K562 (cell line): ENCODE results near the gene PCBD1. TPM values are rescaled to one million over a fixed set of nuclear protein-coding genes. Genes with fewer than 3 reads are reported as not detected.

Experiments used
- ATAC-seq: fragments of 200-7000 bp; cut with Tn5 transposase; 3 replicates; pipeline ENCODE4 v1.9.1; 2020; ENCODE audit warnings: moderate library complexity
- BruUV-seq: library from RNA; stranded (reverse); fragments of 400-500 nt; replicated peaks from 2 replicates; lab custom pipeline; 2021; lab: Mats Ljungman, UMichigan
- CTCF ChIA-PET: fragments of 300-600 bp; formaldehyde crosslinking; extraction: SDS; loops from one replicate; lab custom pipeline; 2021; ENCODE audit warnings: low intra/inter-chr PET ratio; lab: Yijun Ruan, JAX
- POLR2A ChIA-PET: fragments of 300-600, 350-650 bp; sonication (Branson Sonifier 250); formaldehyde crosslinking; extraction: SDS; loops from one replicate; lab custom pipeline; 2021; ENCODE audit warnings: antibody characterized with exemption, inconsistent platforms; lab: Yijun Ruan, JAX
- DNase-seq, 4 experiments: peaks; one replicate each; pipeline versions ENCODE4 v3.0.0 to v3.0.0-alpha.2; 2011 to 2018; ENCODE audit warnings: low spot score in 3 of 4, mixed read lengths in 3 of 4; ENCODE audit errors: extremely low read depth in 1 of 4
- FAIRE-seq: peaks from 2 replicates; lab custom pipeline; 2011; peaks lifted over from hg19 to GRCh38; lab: Jason Lieb, UNC
- H2AFZ ChIP-seq: 2 replicates; pipeline ENCODE4 v1.6.0; 2011; ENCODE audit warnings: low read depth, low read length, control low read depth, inconsistent platforms
- H3K27ac ChIP-seq: fragments of 200-600 bp; 3 replicates; pipeline ENCODE4 v1.8.0; 2011; ENCODE audit warnings: low read depth, mild to moderate bottlenecking, control low read depth, inconsistent platforms, low read length, moderate library complexity, mixed read lengths; ENCODE audit errors: extremely low read depth
- H3K27me3 ChIP-seq, 2 experiments: fragments of 300-600 bp in 1 of 2; 2 replicates in 1 of 2; 3 replicates in 1 of 2; pipeline versions ENCODE4 v1.6.0 to v1.8.0; 2011; ENCODE audit warnings: inconsistent platforms in 2 of 2, low read length in 2 of 2, mild to moderate bottlenecking in 1 of 2, mixed read lengths in 1 of 2, moderate library complexity in 1 of 2; ENCODE audit not compliant: control insufficient read depth in 2 of 2, insufficient read depth in 2 of 2
- H3K36me3 ChIP-seq: fragments of 300-600 bp; 3 replicates; pipeline ENCODE4 v1.8.0; 2011; ENCODE audit warnings: mild to moderate bottlenecking, low read length, inconsistent platforms; ENCODE audit not compliant: control insufficient read depth, insufficient read depth
- H3K4me1 ChIP-seq, 2 experiments: fragments of 200-600 bp in 1 of 2; replicated peaks in 1 of 2; 2 replicates in 1 of 2; 3 replicates in 1 of 2; pipeline versions ENCODE4 v1.5.1 to v1.8.0; 2011; ENCODE audit warnings: inconsistent platforms in 2 of 2, low read length in 2 of 2, mild to moderate bottlenecking in 1 of 2, mixed read lengths in 1 of 2, moderate library complexity in 1 of 2; ENCODE audit not compliant: control insufficient read depth in 2 of 2, insufficient read depth in 2 of 2
- H3K4me2 ChIP-seq: 2 replicates; pipeline ENCODE4 v1.6.1; 2011; ENCODE audit warnings: low read length, control low read depth, inconsistent platforms, mixed read lengths; ENCODE audit not compliant: insufficient read depth
- H3K4me3 ChIP-seq: fragments of 200-600 bp; sonication (generic), shearing (Covaris generic); 2 replicates; pipeline ENCODE4 v1.5.1; 2016; ENCODE audit warnings: control low read depth, inconsistent platforms
- H3K79me2 ChIP-seq: fragments of 200-600 bp; 3 replicates; pipeline ENCODE4 v1.8.0; 2011; ENCODE audit warnings: low read length, inconsistent platforms; ENCODE audit not compliant: control insufficient read depth, insufficient read depth
- H3K9ac ChIP-seq, 2 experiments: 2 replicates each; pipeline versions ENCODE4 v1.6.0 to v1.6.1; 2011; ENCODE audit warnings: low read depth in 2 of 2, low read length in 2 of 2, control low read depth in 1 of 2, inconsistent platforms in 1 of 2, mild to moderate bottlenecking in 1 of 2, mixed read lengths in 1 of 2; ENCODE audit not compliant: insufficient read depth in 1 of 2
- H3K9me1 ChIP-seq: one replicate; pipeline ENCODE4 v1.6.0; 2011; ENCODE audit warnings: inconsistent platforms, mild to moderate bottlenecking, low read length, moderate library complexity; ENCODE audit not compliant: control insufficient read depth, insufficient read depth
- H3K9me3 ChIP-seq: replicated peaks from 2 replicates; pipeline ENCODE4 v1.5.1; 2011; ENCODE audit warnings: low read depth, low read length, inconsistent platforms; ENCODE audit not compliant: control insufficient read depth, insufficient read depth
- H4K20me1 ChIP-seq: replicated peaks from 2 replicates; pipeline ENCODE4 v1.6.1; 2011; ENCODE audit warnings: low read length, inconsistent platforms, mixed read lengths; ENCODE audit not compliant: control insufficient read depth, insufficient read depth
- ARID1B ChIP-seq: fragments of 450-650 bp; IDR thresholded peaks from 2 replicates; pipeline ENCODE4 v1.6.1; 2016; ENCODE audit warnings: antibody characterized with exemption, mild to moderate bottlenecking, inconsistent platforms
- CBFA2T3 ChIP-seq: fragments of 450-650 bp; IDR thresholded peaks from 2 replicates; pipeline ENCODE4 v1.6.1; 2017
- NR2F6 ChIP-seq: fragments of 450-650 bp; formaldehyde crosslinking; IDR thresholded peaks from 2 replicates; pipeline ENCODE4 v1.4.0; 2020; ENCODE audit warnings: mild to moderate bottlenecking
- SMARCA4 ChIP-seq: fragments of 450-650 bp; IDR thresholded peaks from 2 replicates; pipeline ENCODE4 v1.6.1; 2016
- TAL1 ChIP-seq: fragments of 450-650 bp; IDR thresholded peaks from 2 replicates; pipeline ENCODE4 v1.6.1; 2016; ENCODE audit warnings: mild to moderate bottlenecking
- TEAD4 ChIP-seq, 2 experiments: sonication (generic) in 1 of 2; formaldehyde crosslinking in 1 of 2; IDR thresholded peaks; 2 replicates each; pipeline versions ENCODE4 v1.6.1 to v1.8.0; 2012 to 2022; ENCODE audit warnings: borderline replicate concordance in 1 of 2, inconsistent platforms in 1 of 2, low read length in 1 of 2, mild to moderate bottlenecking in 1 of 2, missing genetic modification reagents in 1 of 2
- ZFX ChIP-seq: sonication (generic); formaldehyde crosslinking; IDR thresholded peaks from 2 replicates; pipeline ENCODE4 v1.8.0; 2022; ENCODE audit warnings: mild to moderate bottlenecking, missing genetic modification reagents, moderate library complexity
- ZNF274 ChIP-seq: IDR thresholded peaks from 2 replicates; pipeline ENCODE4 v1.6.1; 2011; ENCODE audit warnings: low read depth, mild to moderate bottlenecking, low read length, moderate library complexity, borderline replicate concordance
- ZNF583 ChIP-seq: fragments of 250-450 bp; sonication (Bioruptor Pico); IDR thresholded peaks from 2 replicates; pipeline ENCODE4 v1.4.0; 2020
- WGBS: fragments of 100-300 bp; shearing (Covaris generic); methylation state at CpG from one replicate; pipeline ENCODE4 v1.1.6; 2016; ENCODE audit warnings: low coverage, mixed read lengths; ENCODE audit not compliant: insufficient coverage; ENCODE audit errors: missing lambda C conversion rate; 5-methylcytosine and 5-hydroxymethylcytosine counted together
- in situ Hi-C: fragments of 300-500 bp; cut with MboI; formaldehyde crosslinking; loops from 4 replicates; pipeline ENCODE4 v1.15.0; 2018; ENCODE audit warnings: inconsistent platforms, mixed read lengths
- intact Hi-C: fragments of 100-400 bp; cut with micrococcal nuclease; formaldehyde crosslinking; loops from 2 replicates; pipeline ENCODE4 v1.14.2; 2022
- polyA plus RNA-seq, 8 experiments: library from polyadenylated mRNA; depleted of rRNA in 4 of 8; stranded (reverse) in 5 of 8; unstranded in 3 of 8; fragments of >200 nt; fragmentation: Nextera tagmentation in 2 of 8; fragmentation: Illumina TruSeq in 1 of 8; extraction: Ambion mirVana in 2 of 8; extraction: Trizol in 1 of 8; gene quantifications; 2 replicates each; pipeline versions ENCODE4 v1.2.1 to v1.2.3, GENCODE V29; 2011 to 2014; ENCODE audit warnings: inconsistent platforms in 1 of 8, missing spikeins in 1 of 8
- total RNA-seq, 7 experiments: library from RNA; depleted of rRNA in 6 of 7; stranded (reverse); fragments of >200 nt in 6 of 7; fragmentation: Illumina TruSeq in 2 of 7; extraction: Trizol in 2 of 7; gene quantifications; 2 replicates each; pipeline versions ENCODE4 v1.2.1 to v1.2.3, GENCODE V29; 2011 to 2021; ENCODE audit warnings: low replicate concordance in 1 of 7
- TF ChIP-seq, protein P1 (sequence below), 3 experiments: fragments of 200-800 bp in 1 of 3; fragments of 250-450 bp in 1 of 3; fragments of 450-650 bp in 1 of 3; sonication (Bioruptor Pico) in 1 of 3; sonication (Bioruptor generic) in 1 of 3; formaldehyde crosslinking in 1 of 3; IDR thresholded peaks; 2 replicates each; pipeline versions ENCODE4 v1.6.1 to v1.8.0; 2016 to 2022; ENCODE audit warnings: mild to moderate bottlenecking in 2 of 3, missing genetic modification characterization in 2 of 3, missing compliant biosample characterization in 1 of 3, moderate library complexity in 1 of 3
- TF ChIP-seq, protein P2 (sequence below), 3 experiments: fragments of 200-800 bp in 1 of 3; sonication (Bioruptor generic) in 1 of 3; sonication (generic) in 1 of 3; formaldehyde crosslinking in 1 of 3; IDR thresholded peaks; 2 replicates each; pipeline versions ENCODE4 v1.6.1 to v1.8.0; 2016 to 2022; ENCODE audit warnings: mild to moderate bottlenecking in 2 of 3, missing compliant biosample characterization in 2 of 3, missing genetic modification characterization in 2 of 3, missing genetic modification reagents in 1 of 3
- TF ChIP-seq, protein P3 (sequence below): sonication (generic); formaldehyde crosslinking; IDR thresholded peaks from 2 replicates; pipeline ENCODE4 v1.8.0; 2022; ENCODE audit warnings: mild to moderate bottlenecking, missing genetic modification reagents
- TF ChIP-seq, protein P4 (sequence below): IDR thresholded peaks from 2 replicates; pipeline ENCODE4 v1.6.1; 2012; ENCODE audit warnings: low read depth, low read length, improper control_type of control experiment, borderline replicate concordance

Gene PCBD1
- total and polyA plus RNA-seq, 9 of the 15 experiments (the other 6 are each of a cell fraction or from before 2014, with no cell fraction given), result 14.6 to 109 (median 57.0) TPM

DNA sequence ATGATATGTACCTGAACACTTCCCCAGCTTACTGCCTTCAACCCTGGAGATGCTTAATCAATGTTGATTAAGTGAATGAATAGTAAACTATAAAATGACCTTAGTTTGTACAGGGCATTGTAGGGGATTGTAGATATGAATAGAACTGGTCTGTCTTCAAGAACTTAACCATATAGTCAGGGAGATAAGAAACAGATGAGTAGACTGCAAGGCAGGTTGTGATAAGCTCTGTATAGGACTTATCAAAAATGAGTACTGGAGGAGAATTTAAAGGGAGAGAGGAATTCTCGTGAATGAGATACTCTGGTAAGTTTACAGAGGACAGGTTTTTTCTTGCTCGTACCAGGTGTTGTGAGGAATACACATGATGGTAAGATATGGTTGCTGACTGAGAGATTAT is 45.0 kb downstream of the PCBD1 start:
- Histone ChIP-seq H3K9me3 (no peaks in the 10 kb centered on the region; the same call in 1 of the 2 replicates), H3K9ac (no peak overlapping the region), H2AFZ (no peak overlapping the region), H3K9me1 (no peaks in the 10 kb centered on the region), H3K4me1 (peaks cover 0 to 13% of the 10 kb centered on the region in 2 experiments; a peak in 2 of 5 replicates), H3K27me3 (no peaks in the 10 kb centered on the region), H3K4me3 (no peak overlapping the region), H4K20me1 (no peaks in the 10 kb centered on the region), H3K4me2 (no peak overlapping the region; the same call in 1 of the 2 replicates), H3K36me3 (no peaks in the 10 kb centered on the region), H3K79me2 (no peaks in the 10 kb centered on the region), H3K27ac (no peak overlapping the region)
- ChIA-PET POLR2A (interaction anchor here (1.0 to 1.4 kb wide), 4 partner anchors 10 to 45 kb away, joined by 3 to 4 read pairs (median 4); no protein-coding TSS in a partner anchor), CTCF (no interaction called here)
- in situ Hi-C loops, result no loop called here
- no peak for FAIRE-seq
- BruUV-seq, result no TSS peak
- intact Hi-C loops, result no loop called here
- 5% methylated on average over 2 of the region's 2 CpGs for WGBS
- ATAC-seq, result peak; percentile 48; the same call in 1 of the 3 replicates
- DNase-seq, result peak; percentile 22 to 52 (median 40)
- peak; percentile 79 for TF ChIP-seq ARID1B
- no peak for TF ChIP-seq NR2F6 (CRISPR knock-in tag)
- TF ChIP-seq ZNF274, result no peak
- TF ChIP-seq, protein P1, sequence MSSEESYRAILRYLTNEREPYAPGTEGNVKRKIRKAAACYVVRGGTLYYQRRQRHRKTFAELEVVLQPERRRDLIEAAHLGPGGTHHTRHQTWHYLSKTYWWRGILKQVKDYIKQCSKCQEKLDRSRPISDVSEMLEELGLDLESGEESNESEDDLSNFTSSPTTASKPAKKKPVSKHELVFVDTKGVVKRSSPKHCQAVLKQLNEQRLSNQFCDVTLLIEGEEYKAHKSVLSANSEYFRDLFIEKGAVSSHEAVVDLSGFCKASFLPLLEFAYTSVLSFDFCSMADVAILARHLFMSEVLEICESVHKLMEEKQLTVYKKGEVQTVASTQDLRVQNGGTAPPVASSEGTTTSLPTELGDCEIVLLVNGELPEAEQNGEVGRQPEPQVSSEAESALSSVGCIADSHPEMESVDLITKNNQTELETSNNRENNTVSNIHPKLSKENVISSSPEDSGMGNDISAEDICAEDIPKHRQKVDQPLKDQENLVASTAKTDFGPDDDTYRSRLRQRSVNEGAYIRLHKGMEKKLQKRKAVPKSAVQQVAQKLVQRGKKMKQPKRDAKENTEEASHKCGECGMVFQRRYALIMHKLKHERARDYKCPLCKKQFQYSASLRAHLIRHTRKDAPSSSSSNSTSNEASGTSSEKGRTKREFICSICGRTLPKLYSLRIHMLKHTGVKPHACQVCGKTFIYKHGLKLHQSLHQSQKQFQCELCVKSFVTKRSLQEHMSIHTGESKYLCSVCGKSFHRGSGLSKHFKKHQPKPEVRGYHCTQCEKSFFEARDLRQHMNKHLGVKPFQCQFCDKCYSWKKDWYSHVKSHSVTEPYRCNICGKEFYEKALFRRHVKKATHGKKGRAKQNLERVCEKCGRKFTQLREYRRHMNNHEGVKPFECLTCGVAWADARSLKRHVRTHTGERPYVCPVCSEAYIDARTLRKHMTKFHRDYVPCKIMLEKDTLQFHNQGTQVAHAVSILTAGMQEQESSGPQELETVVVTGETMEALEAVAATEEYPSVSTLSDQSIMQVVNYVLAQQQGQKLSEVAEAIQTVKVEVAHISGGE (CRISPR knock-in tag; IDR thresholded peaks at IDR 0.05), result peak in 1 of 3 experiments; percentile 31; a peak in 1 of 6 replicates
- TF ChIP-seq, protein P2, sequence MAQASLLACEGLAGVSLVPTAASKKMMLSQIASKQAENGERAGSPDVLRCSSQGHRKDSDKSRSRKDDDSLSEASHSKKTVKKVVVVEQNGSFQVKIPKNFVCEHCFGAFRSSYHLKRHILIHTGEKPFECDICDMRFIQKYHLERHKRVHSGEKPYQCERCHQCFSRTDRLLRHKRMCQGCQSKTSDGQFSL (CRISPR knock-in tag; IDR thresholded peaks at IDR 0.05), result no peak
- TF ChIP-seq, protein P2 (tag; IDR thresholded peaks at IDR 0.05), result no peak
- TF ChIP-seq ZFX (CRISPR knock-in tag), result peak; percentile 34; the same call in 1 of the 2 replicates
- TF ChIP-seq, protein P3, sequence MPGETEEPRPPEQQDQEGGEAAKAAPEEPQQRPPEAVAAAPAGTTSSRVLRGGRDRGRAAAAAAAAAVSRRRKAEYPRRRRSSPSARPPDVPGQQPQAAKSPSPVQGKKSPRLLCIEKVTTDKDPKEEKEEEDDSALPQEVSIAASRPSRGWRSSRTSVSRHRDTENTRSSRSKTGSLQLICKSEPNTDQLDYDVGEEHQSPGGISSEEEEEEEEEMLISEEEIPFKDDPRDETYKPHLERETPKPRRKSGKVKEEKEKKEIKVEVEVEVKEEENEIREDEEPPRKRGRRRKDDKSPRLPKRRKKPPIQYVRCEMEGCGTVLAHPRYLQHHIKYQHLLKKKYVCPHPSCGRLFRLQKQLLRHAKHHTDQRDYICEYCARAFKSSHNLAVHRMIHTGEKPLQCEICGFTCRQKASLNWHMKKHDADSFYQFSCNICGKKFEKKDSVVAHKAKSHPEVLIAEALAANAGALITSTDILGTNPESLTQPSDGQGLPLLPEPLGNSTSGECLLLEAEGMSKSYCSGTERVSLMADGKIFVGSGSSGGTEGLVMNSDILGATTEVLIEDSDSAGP (CRISPR knock-in tag), result no peak
- no peak for TF ChIP-seq ZNF583 (CRISPR knock-in tag)
- peak; percentile 55 for TF ChIP-seq TAL1
- TF ChIP-seq TEAD4 (IDR thresholded peaks at IDR 0.05; ENCODE audit: low read length), result peak; percentile 67
- no peak for TF ChIP-seq TEAD4 (CRISPR knock-in tag; IDR thresholded peaks at IDR 0.05; ENCODE audit: borderline replicate concordance)
- TF ChIP-seq, protein P4, sequence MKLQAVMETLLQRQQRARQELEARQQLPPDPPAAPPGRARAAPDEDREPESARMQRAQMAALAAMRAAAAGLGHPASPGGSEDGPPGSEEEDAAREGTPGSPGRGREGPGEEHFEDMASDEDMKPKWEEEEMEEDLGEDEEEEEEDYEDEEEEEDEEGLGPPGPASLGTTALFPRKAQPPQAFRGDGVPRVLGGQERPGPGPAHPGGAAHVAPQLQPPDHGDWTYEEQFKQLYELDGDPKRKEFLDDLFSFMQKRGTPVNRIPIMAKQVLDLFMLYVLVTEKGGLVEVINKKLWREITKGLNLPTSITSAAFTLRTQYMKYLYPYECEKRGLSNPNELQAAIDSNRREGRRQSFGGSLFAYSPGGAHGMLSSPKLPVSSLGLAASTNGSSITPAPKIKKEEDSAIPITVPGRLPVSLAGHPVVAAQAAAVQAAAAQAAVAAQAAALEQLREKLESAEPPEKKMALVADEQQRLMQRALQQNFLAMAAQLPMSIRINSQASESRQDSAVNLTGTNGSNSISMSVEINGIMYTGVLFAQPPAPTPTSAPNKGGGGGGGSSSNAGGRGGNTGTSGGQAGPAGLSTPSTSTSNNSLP, result peak; percentile 79; the same call in 1 of the 2 replicates
- TF ChIP-seq SMARCA4, result peak; percentile 59; the same call in 1 of the 2 replicates
- TF ChIP-seq CBFA2T3, result peak; percentile 85
